ENCODE measurements around the gene MRPL57. TPM values are rescaled to one million over a fixed set of nuclear protein-coding genes. Genes with fewer than 3 reads are reported as not detected.
"Not testable (repeated sequence)": the region's sequence is repeated elsewhere in the genome, so short reads cannot be mapped to it uniquely, and the experiment has no call there.

The MRPL57 gene
- total RNA-seq, 1 experiment from 2014 or later = 26.3 TPM

- H3K9me2 ChIP-seq (ENCODE audit: insufficient read depth); BruUV-seq (replicated peaks); H3K4me2 ChIP-seq (ENCODE audit: low read length); H3K27me3 ChIP-seq (ENCODE audit: insufficient read depth, low read length); H3K36me3 ChIP-seq (ENCODE audit: control insufficient read depth in 1 of 2, insufficient read depth in 2 of 2, low read length in 2 of 2); RAD21 ChIA-PET (ENCODE audit: low non-redundant PET in 1 of 2, low total read pairs in 2 of 2, uncharacterized antibody in 2 of 2, unreplicated experiment in 2 of 2); H3K79me2 ChIP-seq (ENCODE audit: insufficient read depth, low read length); ATAC-seq; H3K9me3 ChIP-seq (ENCODE audit: control insufficient read depth in 1 of 2, insufficient read depth in 1 of 2, low read depth in 1 of 2, low read length in 2 of 2); DNase-seq (ENCODE audit: low read depth, low spot score); H2AFZ ChIP-seq (ENCODE audit: low read depth, low read length, poor library complexity, severe bottlenecking); POLR2A ChIA-PET; H4K20me1 ChIP-seq (ENCODE audit: insufficient read depth); H3K9ac ChIP-seq (ENCODE audit: low read length); CTCF ChIA-PET; H3K27ac ChIP-seq (ENCODE audit: low read depth, low read length); H3K4me3 ChIP-seq (replicated peaks in 1 of 2; ENCODE audit: low read depth in 1 of 2, low read length in 2 of 2); intact Hi-C loops (cut with micrococcal nuclease): not testable (repeated sequence)
- H3K4me1 ChIP-seq (ENCODE audit: control insufficient read depth in 1 of 2, insufficient read depth in 2 of 2, low read length in 2 of 2) = peaks cover 7 to 24% of the 10 kb centered on the region in 2 experiments; a peak in 3 of 4 replicates
Observed at GRCh38 chr13:21135833-21136232, 40.6 kb upstream of the MRPL57 start.

GRCh38 chr13:21137696-21138095 is 38.8 kb upstream of the MRPL57 start:
- Histone ChIP-seq H3K27ac (ENCODE audit: low read depth, low read length) (peak overlapping the region; percentile 12; the same call in 1 of the 2 replicates), H4K20me1 (ENCODE audit: insufficient read depth) (no peaks in the 10 kb centered on the region), H3K4me2 (ENCODE audit: low read length) (peak overlapping the region; percentile 45), H3K9me3 (ENCODE audit: control insufficient read depth in 1 of 2, insufficient read depth in 1 of 2, low read depth in 1 of 2, low read length in 2 of 2) (no peaks in the 10 kb centered on the region), H2AFZ (ENCODE audit: low read depth, low read length, poor library complexity, severe bottlenecking) (peak overlapping the region; percentile 2), H3K4me1 (ENCODE audit: control insufficient read depth in 1 of 2, insufficient read depth in 2 of 2, low read length in 2 of 2) (peaks cover 11 to 30% of the 10 kb centered on the region in 2 experiments; a peak in 3 of 4 replicates), H3K79me2 (ENCODE audit: insufficient read depth, low read length) (peaks cover 24% of the 10 kb centered on the region), H3K9me2 (ENCODE audit: insufficient read depth) (no peaks in the 10 kb centered on the region), H3K27me3 (ENCODE audit: insufficient read depth, low read length) (no peaks in the 10 kb centered on the region), H3K36me3 (ENCODE audit: control insufficient read depth in 1 of 2, insufficient read depth in 2 of 2, low read length in 2 of 2) (peaks cover 1 to 4% of the 10 kb centered on the region in 2 experiments; a peak in 1 of 4 replicates), H3K9ac (ENCODE audit: low read length) (0 out of 2 replicates have a peak overlapping the region, but pooled peaks have one; percentile 3), H3K4me3 (replicated peaks in 1 of 2; ENCODE audit: low read depth in 1 of 2, low read length in 2 of 2) (no peak overlapping the region; a peak in 1 of 4 replicates)
- ChIA-PET RAD21 (ENCODE audit: low non-redundant PET in 1 of 2, low total read pairs in 2 of 2, uncharacterized antibody in 2 of 2, unreplicated experiment in 2 of 2) (no interaction called here), CTCF (interaction anchor here (0.5 kb wide), 1 partner anchor 213 kb away, joined by 3 read pairs; no protein-coding TSS in a partner anchor), POLR2A (interaction anchor here (1.6 kb wide), 1 partner anchor 39 kb away, joined by 9 read pairs; the partner anchor contains the start of genes MRPL57 and SKA3)
- no TSS peak for BruUV-seq (replicated peaks)
- TF ChIP-seq CTCF (IDR thresholded peaks at IDR 0.05 in 2 of 3, conservative IDR thresholded peaks at IDR 0.05 in 1 of 3; ENCODE audit: borderline replicate concordance in 1 of 3, insufficient read depth in 1 of 3, low read depth in 2 of 3, low read length in 2 of 3) = no peak
- no peak for TF ChIP-seq SRF (IDR thresholded peaks at IDR 0.05; ENCODE audit: low read depth)
- TF ChIP-seq FOSL1 (IDR thresholded peaks at IDR 0.05; ENCODE audit: low read depth) = peak; percentile 71
- peak; percentile 39 for TF ChIP-seq JUND (IDR thresholded peaks at IDR 0.05)
- TF ChIP-seq ATF3 (IDR thresholded peaks at IDR 0.05) = peak; percentile 69; the same call in 1 of the 2 replicates
- TF ChIP-seq CEBPB (IDR thresholded peaks at IDR 0.05; ENCODE audit: low read depth) = peak; percentile 65
- DNase-seq (ENCODE audit: low read depth, low spot score) (peak; percentile 59), ATAC-seq (peak; percentile 18)
- intact Hi-C loops (cut with micrococcal nuclease) = loop anchor here (2.0 kb wide), 1 partner anchor 77 kb away; the partner anchor contains the start of gene LATS2
